GM12873 (cell line): Measurements from ENCODE around the gene UCN2.

Experiments used
- TF ChIP-seq, protein P1 (sequence below): IDR thresholded peaks from 2 replicates; pipeline ENCODE4 v1.5.1; 2012; ENCODE audit warnings: low read depth, mild to moderate bottlenecking, moderate library complexity, low read length, control low read depth; ENCODE audit not compliant: insufficient read depth; ENCODE audit errors: missing control alignments

The UCN2 gene

DNA sequence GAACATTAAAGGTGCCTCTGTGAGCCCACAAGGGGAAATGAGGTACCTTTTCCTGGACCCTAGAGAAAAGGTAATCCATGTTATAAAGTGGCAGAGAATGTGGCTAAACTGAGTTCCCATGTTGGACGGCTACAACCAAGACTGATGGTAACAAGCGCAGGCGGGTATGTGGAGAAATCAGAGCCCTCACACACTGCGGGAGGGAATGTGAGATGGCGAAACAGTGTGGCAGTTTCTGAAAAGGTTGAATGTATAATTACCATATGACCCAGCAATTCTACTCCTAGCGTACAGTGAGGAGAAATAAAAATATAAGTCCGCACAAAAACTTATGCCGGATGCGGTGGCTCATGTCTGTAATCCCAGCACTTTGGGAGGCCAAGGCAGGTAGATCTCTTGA lies 35.5 kb downstream of the UCN2 start:
- TF ChIP-seq, protein P1, sequence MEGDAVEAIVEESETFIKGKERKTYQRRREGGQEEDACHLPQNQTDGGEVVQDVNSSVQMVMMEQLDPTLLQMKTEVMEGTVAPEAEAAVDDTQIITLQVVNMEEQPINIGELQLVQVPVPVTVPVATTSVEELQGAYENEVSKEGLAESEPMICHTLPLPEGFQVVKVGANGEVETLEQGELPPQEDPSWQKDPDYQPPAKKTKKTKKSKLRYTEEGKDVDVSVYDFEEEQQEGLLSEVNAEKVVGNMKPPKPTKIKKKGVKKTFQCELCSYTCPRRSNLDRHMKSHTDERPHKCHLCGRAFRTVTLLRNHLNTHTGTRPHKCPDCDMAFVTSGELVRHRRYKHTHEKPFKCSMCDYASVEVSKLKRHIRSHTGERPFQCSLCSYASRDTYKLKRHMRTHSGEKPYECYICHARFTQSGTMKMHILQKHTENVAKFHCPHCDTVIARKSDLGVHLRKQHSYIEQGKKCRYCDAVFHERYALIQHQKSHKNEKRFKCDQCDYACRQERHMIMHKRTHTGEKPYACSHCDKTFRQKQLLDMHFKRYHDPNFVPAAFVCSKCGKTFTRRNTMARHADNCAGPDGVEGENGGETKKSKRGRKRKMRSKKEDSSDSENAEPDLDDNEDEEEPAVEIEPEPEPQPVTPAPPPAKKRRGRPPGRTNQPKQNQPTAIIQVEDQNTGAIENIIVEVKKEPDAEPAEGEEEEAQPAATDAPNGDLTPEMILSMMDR = no peak

DNA sequence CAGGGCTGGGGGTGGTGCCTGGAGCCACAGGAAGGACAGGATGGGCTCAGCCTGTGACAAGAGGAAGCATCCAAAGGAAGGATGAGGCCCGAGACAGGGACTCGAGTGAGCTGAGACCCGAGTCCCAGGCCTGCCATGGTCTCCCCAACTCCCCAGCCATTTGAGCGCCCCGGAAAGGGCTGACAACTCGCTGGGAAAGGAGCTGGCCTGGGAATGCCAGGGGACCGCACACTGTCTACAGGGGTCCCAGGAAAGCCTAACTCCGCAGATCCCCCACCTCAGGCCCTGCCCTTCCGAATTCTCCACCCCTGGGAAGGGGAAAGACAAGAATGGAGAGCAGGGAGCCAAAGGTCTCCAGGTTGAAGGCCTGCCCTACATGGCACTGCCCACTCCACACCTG lies 38.6 kb downstream of the UCN2 start:
- TF ChIP-seq, protein P1 = no peak

GRCh38 chr3:48521635-48522034 lies 41.9 kb downstream of the UCN2 start:
- TF ChIP-seq, protein P1 = no peak

DNA sequence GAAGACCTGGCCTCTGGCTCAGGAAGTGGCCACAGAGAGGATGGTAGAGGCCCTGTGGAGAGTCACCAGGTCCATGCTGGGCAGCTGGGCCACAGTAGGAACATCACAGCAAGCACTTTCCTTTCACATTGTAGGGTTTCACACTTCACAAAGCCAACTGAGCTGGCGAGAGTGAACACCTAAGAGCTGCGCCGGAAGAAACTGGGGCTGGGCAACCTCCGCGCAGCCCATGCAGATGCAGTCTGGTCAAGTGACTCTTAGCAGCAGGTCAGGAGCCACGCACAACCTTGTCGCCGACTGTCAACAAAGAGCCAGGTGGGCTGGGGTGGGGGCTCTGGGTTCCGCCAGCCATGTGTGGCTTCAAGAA lies 44.3 kb downstream of the UCN2 start:
- TF ChIP-seq, protein P1 = no peak

DNA sequence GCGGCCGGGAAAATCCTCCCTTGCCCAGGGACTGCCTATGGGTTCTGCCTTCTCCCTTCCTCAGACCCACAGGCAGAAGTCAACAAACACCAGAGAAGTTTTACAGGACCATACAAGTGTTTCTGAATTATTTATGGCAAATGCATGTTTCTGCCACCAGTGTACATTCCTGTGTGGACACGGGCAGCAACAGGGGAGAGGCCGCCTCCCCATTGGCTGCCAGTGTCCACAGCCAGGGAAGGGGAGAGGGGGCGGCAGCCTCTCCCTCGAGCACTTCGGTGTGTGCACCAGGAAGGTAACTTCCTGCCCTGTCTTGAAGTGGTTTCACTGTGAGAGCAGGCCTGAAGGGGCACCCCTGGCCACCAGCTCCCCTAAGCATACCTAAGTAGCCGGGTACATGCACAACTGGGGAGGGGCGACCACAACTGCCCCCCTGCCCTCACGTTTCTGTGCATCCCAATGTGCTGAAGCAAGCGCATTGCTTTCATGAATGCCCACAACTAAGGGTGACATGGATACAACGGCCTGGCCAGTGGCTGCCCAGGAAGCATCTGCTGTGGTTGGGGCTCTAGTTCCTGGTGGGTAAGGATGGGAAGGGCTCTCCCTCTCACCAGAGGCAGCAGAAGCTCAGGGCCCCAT lies 44.8 kb downstream of the UCN2 start:
- TF ChIP-seq, protein P1 = no peak

- TF ChIP-seq, protein P1 = no peak
Observed at GRCh38 chr3:48518069-48518468, 45.5 kb downstream of the UCN2 start.

DNA sequence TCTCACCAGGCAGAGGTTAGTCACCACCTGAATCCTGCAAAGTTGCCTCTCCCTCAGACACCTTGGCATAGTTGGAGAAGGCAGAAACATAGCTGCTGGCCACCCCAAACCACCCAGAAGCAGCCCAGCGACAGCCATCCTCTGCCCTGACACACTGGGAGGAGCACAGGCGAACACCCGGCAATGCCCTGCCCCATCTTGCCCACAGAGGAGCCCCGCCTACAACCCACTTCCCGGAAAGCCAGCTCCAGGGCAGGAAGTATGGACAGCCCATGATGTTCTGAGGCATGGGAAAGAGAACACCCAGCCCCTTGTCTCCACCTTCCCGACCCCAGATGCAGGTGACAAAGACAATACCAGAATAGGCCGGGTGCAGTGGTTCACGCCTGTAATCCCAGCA lies 47.0 kb downstream of the UCN2 start:
- TF ChIP-seq, protein P1 = no peak
